Hematopoietic multipotent progenitor cell (in vitro differentiated cells): ENCODE results near the gene EBNA1BP2. TPM values are rescaled to one million over a fixed set of nuclear protein-coding genes. Genes with fewer than 3 reads are reported as not detected.
"Not testable (repeated sequence)": the region's sequence is repeated elsewhere in the genome, so short reads cannot be mapped to it uniquely, and the experiment has no call there.

Experiments used
- DNase-seq, 3 donors: peaks; one replicate each; pipeline ENCODE4 v3.0.0-alpha.2; 2011 to 2015; ENCODE audit warnings: low read depth in 2 of 3, low spot score in 2 of 3
- small RNA-seq: library from RNA; depleted of rRNA; stranded (forward); fragments of <200 nt; gene quantifications from one replicate; pipeline ENCODE3, GENCODE V24; 2012
- total RNA-seq: library from RNA; depleted of rRNA; stranded (reverse); fragments of >200 nt; gene quantifications from one replicate; pipeline ENCODE4 v1.2.3, GENCODE V29; 2012

EBNA1BP2 gene
- total RNA-seq, 1 donor: 33.1 TPM

- DNase-seq: no peak
Measured at GRCh38 chr1:43123031-43123430, 49.1 kb downstream of the EBNA1BP2 start.

- DNase-seq: no peak
Measured at GRCh38 chr1:43121256-43121900, 50.7 kb downstream of the EBNA1BP2 start.

DNA sequence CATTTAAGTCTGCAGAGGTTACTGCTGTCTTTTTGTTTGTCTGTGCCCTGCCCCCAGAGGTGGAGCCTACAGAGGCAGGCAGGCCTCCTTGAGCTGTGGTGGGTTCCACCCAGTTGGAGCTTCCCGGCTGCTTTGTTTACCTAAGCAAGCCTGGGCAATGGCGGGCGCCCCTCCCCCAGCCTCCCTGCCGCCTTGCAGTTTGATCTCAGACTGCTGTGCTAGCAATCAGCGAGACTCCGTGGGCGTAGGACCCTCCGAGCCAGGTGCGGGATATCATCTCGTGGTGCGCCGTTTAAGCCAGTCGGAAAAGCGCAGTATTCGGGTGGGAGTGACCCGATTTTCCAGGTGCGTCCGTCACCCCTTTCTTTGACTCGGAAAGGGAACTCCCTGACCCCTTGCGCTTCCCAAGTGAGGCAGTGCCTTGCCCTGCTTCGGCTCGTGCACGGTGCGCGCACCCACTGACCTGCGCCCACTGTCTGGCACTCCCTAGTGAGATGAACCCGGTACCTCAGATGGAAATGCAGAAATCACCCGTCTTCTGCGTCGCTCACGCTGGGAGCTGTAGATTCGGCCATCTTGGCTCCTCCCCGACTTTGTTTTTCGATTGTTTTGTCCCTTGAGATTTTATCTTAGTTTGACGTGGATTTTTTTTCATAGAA, 52.0 kb downstream of the EBNA1BP2 start:
- DNase-seq: not testable (repeated sequence)

Small RNAs within 50 kb of the gene (small RNA-seq; reads per million reads assigned to genes)
- gene RNA5SP46: not detected

Other genes starting within 250 kb of the EBNA1BP2 start
- gene SLC2A1, start 213.4 kb downstream of the EBNA1BP2 start, total RNA-seq: 83.5 TPM
- under 0.01 TPM for gene CFAP57, start within 50 bp of the EBNA1BP2 start, total RNA-seq
- 8.3 TPM for gene TMEM125, start 97.7 kb upstream of the EBNA1BP2 start, total RNA-seq
- under 0.01 TPM for gene C1orf210, start 113.3 kb upstream of the EBNA1BP2 start, total RNA-seq
- gene TIE1, start 128.7 kb upstream of the EBNA1BP2 start, total RNA-seq: 47.7 TPM
- gene MPL, start 165.5 kb upstream of the EBNA1BP2 start, total RNA-seq: 39.6 TPM
- 9.4 TPM for gene CDC20, start 186.7 kb upstream of the EBNA1BP2 start, total RNA-seq
- 75.7 TPM for gene ELOVL1, start 195.7 kb upstream of the EBNA1BP2 start, total RNA-seq
- gene MED8, start 217.5 kb upstream of the EBNA1BP2 start, total RNA-seq: 21.3 TPM
- 47.7 TPM for gene SZT2, start 217.6 kb upstream of the EBNA1BP2 start, total RNA-seq